GM18519 (cell line): Measurements from ENCODE around the gene TERF2IP.
A peak's percentile ranks its signal among the peaks of the same experiment; 100 is the strongest.

Source experiments
- ATAC-seq: cut with Tn5 transposase; IDR thresholded peaks from one replicate; pipeline ENCODE4 v1.9.1; 2021; ENCODE audit warnings: mild to moderate bottlenecking, moderate library complexity; ENCODE audit not compliant: unreplicated experiment, low FRiP score

The TERF2IP gene

GRCh38 chr16:75647492-75648264 lies at the start of gene TERF2IP, which contains the start of gene KARS1:
Gene TERF2IP (plus strand): TSS chr16:75647773. CDS start chr16:75647883, 110 bp downstream.
Gene KARS1 (minus strand): TSS chr16:75647665. CDS start chr16:75647639, 26 bp downstream.
- peak; percentile 76 for ATAC-seq

GRCh38 chr16:75599452-75600277 lies 47.9 kb upstream of the TERF2IP start:
- ATAC-seq: no peak

- no peak for ATAC-seq
These were observed 44.3 kb upstream of the TERF2IP start for GRCh38 chr16:75603241-75603640.

DNA sequence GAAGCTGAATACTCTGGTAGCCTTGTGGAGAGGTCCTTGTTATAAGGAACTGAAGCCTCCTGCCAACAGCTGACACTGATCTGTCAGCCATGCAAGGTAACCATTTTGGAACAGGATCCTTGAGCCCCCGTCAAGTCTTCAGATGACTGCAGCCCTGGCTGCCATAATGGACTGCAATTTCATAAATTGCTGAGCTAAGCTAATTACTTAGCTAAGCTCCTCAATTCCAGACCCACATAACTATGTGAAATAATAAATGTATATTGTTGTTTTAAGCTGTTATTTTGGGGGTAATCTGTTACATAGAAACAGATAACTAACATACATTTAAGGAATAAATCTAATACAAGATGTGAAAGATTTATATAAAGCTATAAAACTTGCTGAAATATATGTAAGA lies 41.1 kb upstream of the TERF2IP start:
- ATAC-seq: no peak

- no peak for ATAC-seq
These were observed 33.3 kb upstream of the TERF2IP start for GRCh38 chr16:75614066-75614897.

- no peak for ATAC-seq
These were observed 32.0 kb upstream of the TERF2IP start for GRCh38 chr16:75615619-75616018.

- ATAC-seq: no peak
These were observed 31.0 kb upstream of the TERF2IP start for GRCh38 chr16:75616521-75617010.

- ATAC-seq: no peak
These were observed 30.5 kb upstream of the TERF2IP start for GRCh38 chr16:75617121-75617520.

DNA sequence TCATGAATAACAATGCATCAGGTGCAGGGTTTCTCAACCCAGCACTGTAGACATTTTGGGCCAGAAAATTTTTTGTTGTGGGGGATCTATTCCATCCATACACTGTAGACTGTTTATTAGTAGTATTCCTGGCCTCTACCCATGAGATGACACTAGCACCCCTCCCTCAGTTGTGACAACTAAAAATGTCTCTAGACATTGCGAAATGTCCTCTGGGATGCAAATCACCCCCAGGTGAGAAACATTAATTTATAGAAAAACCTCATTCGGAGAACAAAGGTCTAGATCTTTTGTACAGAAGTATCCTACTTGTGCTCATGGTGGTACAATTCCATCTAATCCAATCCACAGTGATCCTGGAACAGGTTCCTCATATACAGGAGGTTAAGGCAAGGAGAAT lies 28.8 kb upstream of the TERF2IP start:
- ATAC-seq: no peak

DNA sequence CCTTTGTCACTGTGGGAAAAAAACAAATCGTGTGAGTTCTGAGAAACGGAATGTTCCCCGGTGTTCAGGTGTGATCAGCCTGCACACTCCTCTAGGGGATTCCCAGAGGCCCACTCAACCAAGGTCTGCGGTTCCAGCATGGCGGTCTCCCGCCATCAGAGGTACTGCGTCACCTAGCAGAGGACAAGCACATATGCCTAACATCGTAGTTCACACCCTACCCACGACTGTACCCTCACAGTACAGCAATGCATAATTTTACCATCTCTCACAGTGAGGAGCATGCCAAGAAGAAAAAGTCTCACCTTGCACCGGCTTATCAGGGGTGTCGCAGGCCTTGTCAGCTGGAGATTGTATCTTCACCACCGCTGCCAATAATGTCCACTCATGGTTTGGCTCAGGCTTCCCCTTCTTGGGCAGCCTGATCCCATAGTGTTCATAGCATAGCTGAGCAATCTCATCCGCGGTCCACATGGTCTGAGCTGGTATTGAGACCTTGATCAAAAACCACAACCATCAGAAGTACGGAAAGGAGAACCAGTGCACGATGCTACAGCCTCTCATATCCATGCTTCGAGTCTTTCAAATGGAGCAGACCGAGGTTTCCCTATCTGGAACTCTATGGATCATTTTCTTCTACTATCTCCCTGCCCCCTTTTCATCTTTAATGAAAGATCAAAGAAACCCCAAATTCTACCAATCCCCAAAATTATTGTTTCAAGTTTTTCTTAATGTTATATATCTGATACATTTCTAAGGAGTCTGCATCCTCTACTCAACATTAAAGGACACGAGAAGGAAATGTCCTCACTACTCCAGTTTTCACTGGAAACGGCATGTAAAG lies 27.0 kb upstream of the TERF2IP start:
- no peak for ATAC-seq

- ATAC-seq: no peak
These were observed 26.4 kb upstream of the TERF2IP start for GRCh38 chr16:75621170-75621477.

GRCh38 chr16:75622761-75623605 lies 24.6 kb upstream of the TERF2IP start, which contains the start of gene ADAT1:
Gene ADAT1 (minus strand): TSS chr16:75623281. CDS start chr16:75620799, 2,482 bp downstream.
- peak; percentile 92 for ATAC-seq

GRCh38 chr16:75624921-75625334 lies 22.6 kb upstream of the TERF2IP start:
- no peak for ATAC-seq

- no peak for ATAC-seq
These were observed 20.8 kb upstream of the TERF2IP start for GRCh38 chr16:75626806-75627205.

DNA sequence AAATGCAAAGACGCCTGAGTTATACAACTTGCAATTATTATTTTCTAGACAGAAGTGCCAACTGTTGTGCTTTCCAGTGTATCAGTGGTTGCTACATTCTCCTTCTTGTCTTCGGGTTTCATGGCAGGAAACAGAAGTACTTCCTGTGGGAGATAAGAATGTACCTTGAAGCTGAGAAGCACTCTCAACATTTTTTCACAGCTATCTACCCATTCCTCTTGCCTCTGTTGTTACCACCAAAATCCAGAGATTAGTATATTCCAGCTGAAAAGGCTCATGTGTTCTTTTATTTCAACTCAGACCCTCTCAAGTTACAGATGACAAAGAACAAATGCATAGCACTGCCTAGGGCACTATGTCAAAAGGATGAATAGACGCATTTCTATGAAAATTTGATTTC lies 19.7 kb upstream of the TERF2IP start:
- ATAC-seq: no peak

GRCh38 chr16:75628351-75628750 lies 19.2 kb upstream of the TERF2IP start:
- no peak for ATAC-seq

DNA sequence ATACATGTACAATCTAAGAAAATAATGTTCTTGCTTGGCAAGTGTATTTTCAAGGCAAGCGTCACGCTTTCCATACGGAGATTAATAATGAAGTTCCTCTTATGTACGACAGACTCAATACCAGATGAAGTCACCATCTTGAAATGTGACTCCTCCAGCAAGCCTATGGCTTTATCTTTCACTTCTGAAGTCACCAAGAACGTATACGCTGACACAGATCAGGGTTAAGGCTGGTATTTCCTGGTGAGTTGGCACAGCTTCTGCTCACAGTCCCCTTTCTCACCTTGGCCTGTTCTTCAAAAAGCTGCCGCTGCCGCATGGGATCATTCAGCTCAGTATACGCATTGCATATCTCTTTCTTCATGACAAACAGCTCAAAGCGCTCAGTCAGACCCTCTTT lies 18.4 kb upstream of the TERF2IP start:
- ATAC-seq: no peak

DNA sequence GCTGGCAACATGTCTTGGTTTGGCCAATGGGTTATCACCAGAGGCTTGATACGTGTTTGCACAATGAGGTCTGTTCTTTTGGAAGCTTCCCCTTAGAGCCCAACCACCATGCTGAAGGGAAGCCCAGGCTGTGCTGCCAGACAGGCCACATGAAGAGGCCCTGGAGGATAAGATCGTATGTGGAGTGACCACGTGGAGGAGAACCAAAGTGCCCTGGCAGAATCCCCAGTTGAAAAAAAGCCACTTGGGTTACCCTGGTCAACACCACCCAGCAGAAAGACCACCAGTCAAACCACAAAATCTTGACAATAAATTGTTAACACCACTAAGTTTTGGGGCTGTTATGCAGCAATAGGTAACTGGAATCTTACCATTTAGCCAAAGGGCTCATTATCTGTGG lies 17.5 kb upstream of the TERF2IP start:
- no peak for ATAC-seq

- ATAC-seq: no peak
These were observed 14.7 kb upstream of the TERF2IP start for GRCh38 chr16:75632857-75633256.
